PC-3 (cell line): Measurements from ENCODE around the gene IGSF3. TPM values are rescaled to one million over a fixed set of nuclear protein-coding genes. Genes with fewer than 3 reads are reported as not detected.

ENCODE experiments used
- ATAC-seq: fragments of 200-7000 bp; cut with Tn5 transposase; 2 replicates; pipeline ENCODE4 v1.9.1; 2020; ENCODE audit warnings: mild to moderate bottlenecking, moderate library complexity
- BruUV-seq: library from RNA; stranded (reverse); fragments of 400-500 nt; replicated peaks from 2 replicates; lab custom pipeline; 2021; lab: Mats Ljungman, UMichigan
- CTCF ChIA-PET: fragments of 300-600 bp; sonication (Branson Sonifier 250); formaldehyde crosslinking; loops from one replicate; lab custom pipeline; 2022; ENCODE audit warnings: antibody characterized with exemption; lab: Charles Lee
- POLR2A ChIA-PET: fragments of 300-600 bp; sonication (Branson Sonifier 250); formaldehyde crosslinking; loops from one replicate; lab custom pipeline; 2022; ENCODE audit warnings: antibody characterized with exemption; ENCODE audit not compliant: unreplicated experiment; lab: Charles Lee
- DNase-seq: peaks from one replicate; pipeline ENCODE4 v3.0.0-alpha.2; 2015
- H2AFZ ChIP-seq: fragments of 300-600 bp; sonication (generic); 2 replicates; pipeline ENCODE4 v1.6.0; 2016; ENCODE audit warnings: antibody characterized with exemption, low read length
- H3F3A ChIP-seq: fragments of 300-600 bp; sonication (generic); one replicate; pipeline ENCODE4 v1.6.0; 2017; ENCODE audit warnings: antibody characterized with exemption, low read length, control low read depth, mild to moderate bottlenecking; ENCODE audit not compliant: unreplicated experiment
- H3K27ac ChIP-seq: fragments of 300-600 bp; sonication (generic); 2 replicates; pipeline ENCODE4 v1.5.1; 2016; ENCODE audit warnings: mild to moderate bottlenecking, low read length
- H3K27me3 ChIP-seq: fragments of 300-600 bp; sonication (generic); 2 replicates; pipeline ENCODE4 v1.6.1; 2016; ENCODE audit warnings: low read length, mixed read lengths
- H3K36me3 ChIP-seq: fragments of 300-600 bp; sonication (generic); 2 replicates; pipeline ENCODE4 v1.6.1; 2016; ENCODE audit warnings: low read depth, mixed run types, low read length, mixed read lengths
- H3K4me1 ChIP-seq: fragments of 300-600 bp; sonication (generic); 2 replicates; pipeline ENCODE4 v1.5.1; 2016; ENCODE audit warnings: low read length; ENCODE audit not compliant: insufficient read depth
- H3K4me2 ChIP-seq: fragments of 300-600 bp; sonication (generic); 2 replicates; pipeline ENCODE4 v1.6.0; 2016; ENCODE audit warnings: low read length
- H3K4me3 ChIP-seq: fragments of 300-600 bp; sonication (generic); 2 replicates; pipeline ENCODE4 v1.5.1; 2016; ENCODE audit warnings: mild to moderate bottlenecking, low read length, mixed read lengths
- H3K79me2 ChIP-seq: fragments of 300-600 bp; sonication (generic); 2 replicates; pipeline ENCODE4 v1.6.1; 2017; ENCODE audit warnings: low read length, mixed read lengths
- H3K9ac ChIP-seq: fragments of 300-600 bp; sonication (generic); 2 replicates; pipeline ENCODE4 v1.6.0; 2016; ENCODE audit warnings: mild to moderate bottlenecking, low read length
- H3K9me2 ChIP-seq: fragments of 300-600 bp; sonication (generic); replicated peaks from 2 replicates; pipeline ENCODE4 v1.6.1; 2016; ENCODE audit warnings: mixed run types, low read length, mixed read lengths
- H3K9me3 ChIP-seq: fragments of 300-600 bp; sonication (generic); 2 replicates; pipeline ENCODE4 v1.6.1; 2016; ENCODE audit warnings: low read length, mixed read lengths
- H4K20me1 ChIP-seq: fragments of 300-600 bp; sonication (generic); 2 replicates; pipeline ENCODE4 v1.6.1; 2016; ENCODE audit warnings: low read length, mixed read lengths
- CTCF ChIP-seq: fragments of 300-600 bp; sonication (generic); conservative IDR thresholded peaks from 2 replicates; pipeline ENCODE4 v1.5.1; 2017; ENCODE audit warnings: antibody characterized with exemption, low read depth, mild to moderate bottlenecking, low read length
- EZH2 ChIP-seq: fragments of 300-600 bp; sonication (generic); IDR thresholded peaks from one replicate; pipeline ENCODE4 v1.6.1; 2017; ENCODE audit warnings: antibody characterized with exemption, mild to moderate bottlenecking, low read length; ENCODE audit not compliant: unreplicated experiment
- EZH2phosphoT487 ChIP-seq: fragments of 300-600 bp; sonication (generic); IDR thresholded peaks from 2 replicates; pipeline ENCODE4 v1.6.1; 2018; ENCODE audit warnings: mild to moderate bottlenecking, antibody characterized with exemption, low read length, borderline replicate concordance
- intact Hi-C: fragments of 100-400 bp; cut with micrococcal nuclease; formaldehyde crosslinking; loops from 2 replicates; pipeline ENCODE4 v1.9.0; 2023
- total RNA-seq: library from RNA; depleted of rRNA; stranded (reverse); fragments of >200 nt; gene quantifications from 2 replicates; pipeline ENCODE4 v1.2.3, GENCODE V29; 2014

IGSF3 gene
- total RNA-seq, 1 experiment from 2014 or later = 15.5 TPM

- no TSS peak for BruUV-seq
- Histone ChIP-seq H3K36me3 (no peaks in the 10 kb centered on the region), H3K79me2 (no peaks in the 10 kb centered on the region), H4K20me1 (no peaks in the 10 kb centered on the region), H3K4me3 (no peak overlapping the region), H3F3A (no peaks in the 10 kb centered on the region), H3K4me2 (peak overlapping the region; percentile 25; the same call in 1 of the 2 replicates), H3K27me3 (no peaks in the 10 kb centered on the region), H3K27ac (peak overlapping the region; percentile 63), H3K9me3 (no peaks in the 10 kb centered on the region), H3K9ac (no peak overlapping the region), H3K4me1 (peaks cover 42% of the 10 kb centered on the region), H3K9me2 (no peaks in the 10 kb centered on the region), H2AFZ (0 out of 2 replicates have a peak overlapping the region, but pooled peaks have one; percentile 6)
- CTCF ChIA-PET = no interaction called here
- DNase-seq (peak; percentile 61), ATAC-seq (no peak)
- intact Hi-C loops = no loop called here
- POLR2A ChIA-PET = no interaction called here
- no peak for TF ChIP-seq EZH2phosphoT487
- TF ChIP-seq EZH2 = no peak
- TF ChIP-seq CTCF = no peak
Measured at GRCh38 chr1:116697548-116698243, 30.2 kb upstream of the IGSF3 start.

- no peaks in the 10 kb centered on the region for H3K79me2 ChIP-seq
- no peaks in the 10 kb centered on the region for H3K36me3 ChIP-seq
- H3K4me3 ChIP-seq = 0 out of 2 replicates have a peak overlapping the region, but pooled peaks have one; percentile 28
- POLR2A ChIA-PET = no interaction called here
- BruUV-seq = no TSS peak
- no peaks in the 10 kb centered on the region for H3F3A ChIP-seq
- no peaks in the 10 kb centered on the region for H3K27me3 ChIP-seq
- H3K27ac ChIP-seq = peak overlapping the region; percentile 96
- TF ChIP-seq EZH2 (no peak), EZH2phosphoT487 (no peak), CTCF (no peak)
- DNase-seq (peak; percentile 71), ATAC-seq (peak; percentile 43)
- intact Hi-C loops = no loop called here
- peak overlapping the region; percentile 66 for H3K9ac ChIP-seq
- no peaks in the 10 kb centered on the region for H3K9me3 ChIP-seq
- H3K4me2 ChIP-seq = peak overlapping the region; percentile 50
- H3K9me2 ChIP-seq = no peaks in the 10 kb centered on the region
- H2AFZ ChIP-seq = no peak overlapping the region
- H4K20me1 ChIP-seq = no peaks in the 10 kb centered on the region
- CTCF ChIA-PET = no interaction called here
- peaks cover 42% of the 10 kb centered on the region for H3K4me1 ChIP-seq
Measured at GRCh38 chr1:116694524-116694923, 27.0 kb upstream of the IGSF3 start.
